ENCODE data around the gene TMC5. TPM values are rescaled to one million over a fixed set of nuclear protein-coding genes. Genes with fewer than 3 reads are reported as not detected.
A peak's percentile ranks its signal among the peaks of the same experiment; 100 is the strongest.

Gene TMC5
- polyA plus RNA-seq, 3 donors, result not detected

GRCh38 chr16:19503461-19504075, 85.9 kb downstream of the TMC5 start:
- TF ChIP-seq CTCF (IDR thresholded peaks at IDR 0.05), result no peak
- H3K9ac ChIP-seq (ENCODE audit: insufficient read depth, low read length, poor library complexity, severe bottlenecking), result no peak overlapping the region
- no peaks in the 10 kb centered on the region for H3K79me2 ChIP-seq (ENCODE audit: insufficient read depth, low read length)
- no peaks in the 10 kb centered on the region for H3K4me1 Mint-ChIP-seq
- H3K4me3 ChIP-seq (replicated peaks in 1 of 3; ENCODE audit: low read depth in 2 of 3, low read length in 3 of 3), result no peak overlapping the region
- peaks cover 82 to 97% of the 10 kb centered on the region in 2 donors for H3K36me3 ChIP-seq (replicated peaks in 1 of 2; ENCODE audit: control insufficient read depth in 1 of 2, insufficient read depth in 2 of 2, low read length in 2 of 2)
- H3K9me3 Mint-ChIP-seq, result no peaks in the 10 kb centered on the region
- H3K36me3 Mint-ChIP-seq, result peaks cover 79 to 92% of the 10 kb centered on the region in 2 donors
- no peaks in the 10 kb centered on the region for H3K4me1 ChIP-seq (ENCODE audit: control insufficient read depth in 1 of 2, insufficient read depth in 2 of 2, low read length in 2 of 2)
- peaks cover 0 to 2% (median 0%) of the 10 kb centered on the region in 3 donors for H3K27me3 Mint-ChIP-seq (ENCODE audit: low read depth in 3 of 3)
- H3K4me2 ChIP-seq (replicated peaks; ENCODE audit: extremely low read depth, low read length, poor library complexity, severe bottlenecking), result no peak overlapping the region
- intact Hi-C loops (cut with micrococcal nuclease), result loop anchor here (5.0 to 10.0 kb wide), 4 partner anchors 119 to 421 kb away; partner anchors contain the start of gene SYT17 (in 1 of the 2)
- H3K4me3 Mint-ChIP-seq, result no peak overlapping the region
- peak overlapping the region in 3 of 7 donors; percentile 21 to 59 (median 40) for H3K27ac Mint-ChIP-seq
- no peaks in the 10 kb centered on the region for H3K9me3 ChIP-seq (replicated peaks in 1 of 2; ENCODE audit: control insufficient read depth in 1 of 2, insufficient read depth in 1 of 2, low read length in 2 of 2)
- no peak for DNase-seq
- 100% methylated on average over 1 of the region's 5 CpGs for WGBS (ENCODE audit: insufficient coverage)
- H4K20me1 ChIP-seq (ENCODE audit: insufficient read depth, low read length), result no peaks in the 10 kb centered on the region
- no peaks in the 10 kb centered on the region for H3K27me3 ChIP-seq (ENCODE audit: control insufficient read depth in 2 of 2, insufficient read depth in 2 of 2, low read length in 2 of 2)
- H2AFZ ChIP-seq (ENCODE audit: insufficient read depth, low read depth, low read length, poor library complexity, severe bottlenecking), result no peak overlapping the region
- H3K27ac ChIP-seq (ENCODE audit: low read depth in 1 of 2, low read length in 2 of 2), result no peak overlapping the region

- H3K4me2 ChIP-seq (replicated peaks; ENCODE audit: extremely low read depth, low read length, poor library complexity, severe bottlenecking), result no peak overlapping the region
- H3K4me3 Mint-ChIP-seq, result no peak overlapping the region
- H3K9ac ChIP-seq (ENCODE audit: insufficient read depth, low read length, poor library complexity, severe bottlenecking), result no peak overlapping the region
- H3K9me3 ChIP-seq (replicated peaks in 1 of 2; ENCODE audit: control insufficient read depth in 1 of 2, insufficient read depth in 1 of 2, low read length in 2 of 2), result no peaks in the 10 kb centered on the region
- H3K27ac ChIP-seq (ENCODE audit: low read depth in 1 of 2, low read length in 2 of 2), result no peak overlapping the region
- no peaks in the 10 kb centered on the region for H3K27me3 ChIP-seq (ENCODE audit: control insufficient read depth in 2 of 2, insufficient read depth in 2 of 2, low read length in 2 of 2)
- H3K36me3 Mint-ChIP-seq, result peaks cover 68 to 87% of the 10 kb centered on the region in 2 donors
- H3K4me3 ChIP-seq (replicated peaks in 1 of 3; ENCODE audit: low read depth in 2 of 3, low read length in 3 of 3), result no peak overlapping the region
- no peaks in the 10 kb centered on the region for H3K79me2 ChIP-seq (ENCODE audit: insufficient read depth, low read length)
- H3K27me3 Mint-ChIP-seq (ENCODE audit: low read depth in 3 of 3), result no peaks in the 10 kb centered on the region
- DNase-seq, result no peak
- no peak for TF ChIP-seq CTCF (IDR thresholded peaks at IDR 0.05)
- no peaks in the 10 kb centered on the region for H4K20me1 ChIP-seq (ENCODE audit: insufficient read depth, low read length)
- H3K4me1 Mint-ChIP-seq, result peaks cover 1% of the 10 kb centered on the region
- WGBS (ENCODE audit: insufficient coverage), result 100% methylated on average over 1 of the region's 5 CpGs
- H3K4me1 ChIP-seq (ENCODE audit: control insufficient read depth in 1 of 2, insufficient read depth in 2 of 2, low read length in 2 of 2), result peaks cover 2 to 3% of the 10 kb centered on the region in 2 donors
- H3K9me3 Mint-ChIP-seq, result no peaks in the 10 kb centered on the region
- peak overlapping the region in 1 of 7 donors; percentile 76 for H3K27ac Mint-ChIP-seq
- intact Hi-C loops (cut with micrococcal nuclease), result loop anchor here in 1 of 2 donors (10.0 kb wide), 1 partner anchor 121 kb away; no protein-coding TSS in a partner anchor
- peaks cover 82 to 94% of the 10 kb centered on the region in 2 donors for H3K36me3 ChIP-seq (replicated peaks in 1 of 2; ENCODE audit: control insufficient read depth in 1 of 2, insufficient read depth in 2 of 2, low read length in 2 of 2)
- H2AFZ ChIP-seq (ENCODE audit: insufficient read depth, low read depth, low read length, poor library complexity, severe bottlenecking), result no peak overlapping the region
Observed at GRCh38 chr16:19505600-19506303, 88.1 kb downstream of the TMC5 start.

All from CD14-positive monocyte (primary cell).